Stimulated activated CD8-positive, alpha-beta memory T cell treated with anti-CD3 and anti-CD28 coated beads, Interleukin-7, amount 100 ng/mL, for 1 hour (primary cell): ENCODE results near the gene CALU.

ENCODE experiments used
- DNase-seq, 2 donors: peaks; one replicate each; pipeline ENCODE4 v3.0.0-alpha.2; 2020; ENCODE audit warnings: low read depth in 2 of 2

CALU gene

GRCh38 chr7:128811631-128812430, 72.7 kb downstream of the CALU start:
- DNase-seq: no peak

DNA sequence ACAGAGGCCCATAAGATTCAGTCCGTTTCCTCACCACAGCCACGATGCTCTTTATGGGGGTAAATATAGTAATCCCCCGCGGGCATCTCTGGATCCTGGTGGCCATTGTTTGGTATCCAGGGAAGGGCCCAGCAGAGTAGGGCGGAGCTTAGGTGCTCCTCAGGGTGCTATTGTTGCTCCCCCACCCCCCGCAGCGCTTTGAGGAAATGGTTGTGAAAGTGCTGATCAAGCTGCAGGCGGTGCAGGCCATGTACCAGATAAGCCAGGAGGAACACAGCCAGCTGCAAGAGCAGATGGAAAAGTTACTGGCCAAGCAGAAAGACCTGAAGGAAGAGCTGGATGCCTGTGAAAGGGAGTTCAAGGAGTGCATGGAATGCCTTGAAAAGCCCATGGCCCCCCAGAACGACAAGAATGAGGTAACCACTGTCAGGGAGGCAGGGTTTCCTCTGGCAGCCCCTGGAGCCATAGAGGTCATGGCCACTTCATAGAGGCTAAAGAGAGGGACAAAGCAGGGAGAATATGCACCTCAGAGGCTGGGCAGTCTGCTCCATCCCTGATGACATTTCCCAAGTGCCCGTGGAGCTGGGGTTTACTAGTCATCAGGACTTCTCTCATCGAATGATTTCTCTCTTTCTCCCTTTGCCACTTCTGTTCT, 73.5 kb downstream of the CALU start:
- DNase-seq: no peak

GRCh38 chr7:128814499-128814898, 75.3 kb downstream of the CALU start:
- no peak for DNase-seq

DNA sequence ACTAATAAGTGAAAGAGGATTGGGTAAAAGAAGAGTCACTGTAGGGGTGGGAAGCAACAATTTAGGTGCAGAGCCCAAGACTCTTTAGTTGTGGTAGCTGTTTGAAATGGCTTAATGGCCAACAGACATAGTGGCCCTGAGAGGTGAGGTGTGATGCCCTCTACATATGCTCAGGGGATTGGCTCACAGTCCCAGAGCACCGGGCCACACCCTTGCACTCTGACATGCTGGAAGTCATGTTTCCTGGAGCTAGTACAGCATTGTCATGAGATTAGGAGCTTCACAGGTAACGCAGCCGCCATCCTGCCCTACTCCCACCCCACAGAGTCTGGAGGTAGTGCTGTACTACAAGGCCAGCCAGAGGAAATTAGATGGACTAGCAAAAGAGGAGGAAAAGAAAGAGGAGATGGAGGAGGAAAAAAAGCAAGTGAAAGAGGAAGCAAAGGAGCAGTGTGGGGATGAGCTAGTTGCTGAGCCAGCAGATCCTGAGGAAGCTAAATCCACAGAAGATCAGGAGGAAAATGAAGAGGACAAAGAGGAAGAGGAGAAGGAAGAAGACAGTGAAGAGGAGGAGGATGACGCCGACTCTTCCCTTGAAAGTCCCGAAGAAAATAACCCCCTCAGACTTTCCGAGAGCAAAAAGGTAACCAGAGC, 76.3 kb downstream of the CALU start:
- no peak for DNase-seq

- DNase-seq: no peak
Observed at GRCh38 chr7:128818694-128819093, 79.5 kb downstream of the CALU start.
